Astrocyte (in vitro differentiated cells and primary cell): ENCODE data around the gene MRPL48. TPM values are rescaled to one million over a fixed set of nuclear protein-coding genes. Genes with fewer than 3 reads are reported as not detected.

ENCODE experiments used
- DNase-seq: peaks from one replicate; pipeline ENCODE4 v3.0.0-alpha.2; 2010; ENCODE audit warnings: low read depth
- FAIRE-seq: peaks from 2 replicates; lab custom pipeline; 2011; peaks lifted over from hg19 to GRCh38; lab: Jason Lieb, UNC
- H2AFZ ChIP-seq: 2 replicates; pipeline ENCODE4 v1.6.0; 2012; ENCODE audit warnings: low read depth, low read length, inconsistent platforms
- H3K27ac ChIP-seq: 2 replicates; pipeline ENCODE4 v1.5.1; 2011; ENCODE audit warnings: low read depth, low read length, inconsistent platforms
- H3K27me3 ChIP-seq: 2 replicates; pipeline ENCODE4 v1.6.0; 2011; ENCODE audit warnings: low read length, inconsistent platforms; ENCODE audit not compliant: insufficient read depth
- H3K36me3 ChIP-seq: 2 replicates; pipeline ENCODE4 v1.5.1; 2011; ENCODE audit warnings: low read length, inconsistent platforms; ENCODE audit not compliant: insufficient read depth
- H3K4me1 ChIP-seq: 2 replicates; pipeline ENCODE4 v1.5.1; 2011; ENCODE audit warnings: low read length, inconsistent platforms; ENCODE audit not compliant: insufficient read depth
- H3K4me2 ChIP-seq: 2 replicates; pipeline ENCODE4 v1.6.0; 2012; ENCODE audit warnings: low read length, inconsistent platforms
- H3K4me3 ChIP-seq: 2 replicates; pipeline ENCODE4 v1.5.1; 2011; ENCODE audit warnings: low read depth, mild to moderate bottlenecking, low read length, inconsistent platforms; ENCODE audit not compliant: insufficient read depth
- H3K79me2 ChIP-seq: 2 replicates; pipeline ENCODE4 v1.6.0; 2012; ENCODE audit warnings: mild to moderate bottlenecking, low read length, inconsistent platforms; ENCODE audit not compliant: insufficient read depth
- H3K9ac ChIP-seq: 2 replicates; pipeline ENCODE4 v1.6.0; 2012; ENCODE audit warnings: mild to moderate bottlenecking, low read length, inconsistent platforms
- H3K9me3 ChIP-seq: 2 replicates; pipeline ENCODE4 v1.5.1; 2012; ENCODE audit warnings: low read depth, mild to moderate bottlenecking, low read length, inconsistent platforms; ENCODE audit not compliant: insufficient read depth
- H4K20me1 ChIP-seq: 2 replicates; pipeline ENCODE4 v1.6.0; 2012; ENCODE audit warnings: low read length, inconsistent platforms; ENCODE audit not compliant: insufficient read depth
- H3K27ac Mint-ChIP-seq: one replicate; pipeline ENCODE4 v1.8.0; 2021; ENCODE audit warnings: mild to moderate bottlenecking, mixed read lengths; ENCODE audit not compliant: unreplicated experiment
- H3K27me3 Mint-ChIP-seq: one replicate; pipeline ENCODE4 v1.8.0; 2021; ENCODE audit warnings: low read depth, mixed read lengths; ENCODE audit not compliant: unreplicated experiment
- H3K36me3 Mint-ChIP-seq: one replicate; pipeline ENCODE4 v1.8.0; 2021; ENCODE audit warnings: low read depth, mixed read lengths; ENCODE audit not compliant: unreplicated experiment
- H3K4me1 Mint-ChIP-seq: one replicate; pipeline ENCODE4 v1.8.0; 2021; ENCODE audit warnings: low read depth, mixed read lengths; ENCODE audit not compliant: unreplicated experiment
- H3K4me3 Mint-ChIP-seq: one replicate; pipeline ENCODE4 v1.8.0; 2021; ENCODE audit warnings: mild to moderate bottlenecking, moderate library complexity, mixed read lengths; ENCODE audit not compliant: unreplicated experiment
- H3K9me3 Mint-ChIP-seq: one replicate; pipeline ENCODE4 v1.8.0; 2021; ENCODE audit warnings: mild to moderate bottlenecking, mixed read lengths; ENCODE audit not compliant: unreplicated experiment
- CTCF ChIP-seq: IDR thresholded peaks from 2 replicates; pipeline ENCODE4 v1.5.1; 2011; ENCODE audit warnings: low read depth, mild to moderate bottlenecking, inconsistent platforms, low read length, moderate library complexity; ENCODE audit not compliant: insufficient read depth
- EZH2 ChIP-seq: IDR thresholded peaks from 2 replicates; pipeline ENCODE4 v1.6.1; 2012; ENCODE audit warnings: mild to moderate bottlenecking, low read length, inconsistent platforms; ENCODE audit not compliant: insufficient read depth
- total RNA-seq: library from RNA; stranded (reverse); gene quantifications from 2 replicates; pipeline ENCODE4 v1.2.1, GENCODE V29; 2021

Gene MRPL48
- total RNA-seq, 1 donor from 2014 or later: 24.6 TPM

- Mint-ChIP-seq H3K27ac (no peak overlapping the region), H3K4me1 (peaks cover 15% of the 10 kb centered on the region), H3K4me3 (peak overlapping the region; percentile 54), H3K27me3 (no peaks in the 10 kb centered on the region), H3K9me3 (no peaks in the 10 kb centered on the region), H3K36me3 (no peaks in the 10 kb centered on the region)
- TF ChIP-seq EZH2 (no peak), CTCF (no peak)
- Histone ChIP-seq H3K27me3 (no peaks in the 10 kb centered on the region), H3K9ac (no peak overlapping the region), H3K9me3 (no peaks in the 10 kb centered on the region), H3K79me2 (peaks cover 98% of the 10 kb centered on the region), H3K4me1 (peaks cover 8% of the 10 kb centered on the region), H3K4me2 (no peak overlapping the region), H3K36me3 (no peaks in the 10 kb centered on the region), H2AFZ (no peak overlapping the region), H3K4me3 (no peak overlapping the region), H4K20me1 (peaks cover 92% of the 10 kb centered on the region), H3K27ac (no peak overlapping the region)
- no peak for DNase-seq
- no peak for FAIRE-seq
Observed at GRCh38 chr11:73752903-73753302, 34.8 kb upstream of the MRPL48 start.

GRCh38 chr11:73753938-73754337, 33.7 kb upstream of the MRPL48 start:
- Mint-ChIP-seq H3K9me3 (no peaks in the 10 kb centered on the region), H3K4me1 (peaks cover 15% of the 10 kb centered on the region), H3K4me3 (no peak overlapping the region), H3K27ac (no peak overlapping the region), H3K36me3 (no peaks in the 10 kb centered on the region), H3K27me3 (no peaks in the 10 kb centered on the region)
- no peak for FAIRE-seq
- TF ChIP-seq CTCF (no peak), EZH2 (no peak)
- H3K27me3 ChIP-seq: no peaks in the 10 kb centered on the region
- no peak overlapping the region for H3K27ac ChIP-seq
- no peaks in the 10 kb centered on the region for H3K9me3 ChIP-seq
- no peak overlapping the region for H3K4me2 ChIP-seq
- no peak overlapping the region for H2AFZ ChIP-seq
- peaks cover 92% of the 10 kb centered on the region for H4K20me1 ChIP-seq
- no peaks in the 10 kb centered on the region for H3K36me3 ChIP-seq
- H3K9ac ChIP-seq: no peak overlapping the region
- peaks cover 98% of the 10 kb centered on the region for H3K79me2 ChIP-seq
- H3K4me1 ChIP-seq: peaks cover 8% of the 10 kb centered on the region
- DNase-seq: no peak
- H3K4me3 ChIP-seq: no peak overlapping the region

- H3K4me2 ChIP-seq: no peak overlapping the region
- no peaks in the 10 kb centered on the region for H3K27me3 ChIP-seq
- peaks cover 86% of the 10 kb centered on the region for H4K20me1 ChIP-seq
- peaks cover 8% of the 10 kb centered on the region for H3K4me1 ChIP-seq
- no peaks in the 10 kb centered on the region for H3K36me3 ChIP-seq
- Mint-ChIP-seq H3K27me3 (no peaks in the 10 kb centered on the region), H3K27ac (no peak overlapping the region), H3K9me3 (no peaks in the 10 kb centered on the region), H3K36me3 (no peaks in the 10 kb centered on the region), H3K4me1 (peaks cover 12% of the 10 kb centered on the region), H3K4me3 (no peak overlapping the region)
- DNase-seq (no peak), FAIRE-seq (no peak)
- H3K9me3 ChIP-seq: no peaks in the 10 kb centered on the region
- TF ChIP-seq EZH2 (no peak), CTCF (no peak)
- H3K4me3 ChIP-seq: no peak overlapping the region
- H3K27ac ChIP-seq: no peak overlapping the region
- no peak overlapping the region for H2AFZ ChIP-seq
- peaks cover 98% of the 10 kb centered on the region for H3K79me2 ChIP-seq
- no peak overlapping the region for H3K9ac ChIP-seq
Observed at GRCh38 chr11:73755670-73756069, 32.0 kb upstream of the MRPL48 start.
